HG03280 (cell line): ENCODE data around the gene PDIA6.
"Not testable (repeated sequence)": the region's sequence is repeated elsewhere in the genome, so short reads cannot be mapped to it uniquely, and the experiment has no call there.

Experiments used
- ATAC-seq: cut with Tn5 transposase; IDR thresholded peaks from one replicate; pipeline ENCODE4 v1.9.1; 2021; ENCODE audit warnings: mild to moderate bottlenecking, moderate library complexity; ENCODE audit not compliant: unreplicated experiment

The PDIA6 gene

DNA sequence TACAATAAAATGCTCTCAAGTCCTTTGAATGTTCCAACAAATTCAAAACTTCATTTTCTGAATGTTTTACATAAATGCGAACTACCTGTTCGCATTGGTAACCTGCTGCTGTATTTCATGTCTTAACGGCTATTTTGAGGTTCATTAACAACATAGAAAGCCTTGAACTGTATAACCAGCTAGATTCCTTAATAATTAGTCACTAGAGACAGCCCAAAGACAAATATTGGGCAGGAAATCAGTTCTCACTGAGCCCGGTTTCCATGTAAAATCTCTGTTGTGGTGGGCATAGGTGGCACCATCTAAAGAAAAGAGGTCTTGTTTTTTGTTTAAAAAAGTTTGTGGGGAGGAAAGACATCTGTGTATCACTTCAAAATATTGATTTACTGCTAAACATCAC lies 29.2 kb downstream of the PDIA6 start:
- no peak for ATAC-seq

- ATAC-seq = no peak
These were observed 30.8 kb downstream of the PDIA6 start for GRCh38 chr2:10781746-10782145.

DNA sequence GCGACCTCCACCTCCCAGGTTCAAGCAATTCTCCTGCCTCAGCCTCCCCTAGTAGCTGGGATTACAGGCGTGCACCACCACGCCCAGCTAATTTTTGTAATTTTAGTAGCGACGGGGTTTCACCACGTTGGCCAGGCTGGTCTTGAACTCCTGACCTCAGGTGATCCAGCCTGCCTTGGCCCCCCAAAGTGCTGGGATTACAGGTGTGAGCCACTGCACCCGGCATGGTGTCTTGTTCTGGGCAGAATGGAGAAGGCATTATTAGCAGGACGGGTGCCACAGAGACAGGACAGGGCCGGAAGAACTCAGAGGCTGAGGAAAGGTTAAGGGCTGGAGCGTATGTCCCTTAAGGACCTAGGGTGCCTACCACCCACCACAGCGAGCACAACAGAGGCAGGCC lies 31.8 kb downstream of the PDIA6 start:
- ATAC-seq = not testable (repeated sequence)

DNA sequence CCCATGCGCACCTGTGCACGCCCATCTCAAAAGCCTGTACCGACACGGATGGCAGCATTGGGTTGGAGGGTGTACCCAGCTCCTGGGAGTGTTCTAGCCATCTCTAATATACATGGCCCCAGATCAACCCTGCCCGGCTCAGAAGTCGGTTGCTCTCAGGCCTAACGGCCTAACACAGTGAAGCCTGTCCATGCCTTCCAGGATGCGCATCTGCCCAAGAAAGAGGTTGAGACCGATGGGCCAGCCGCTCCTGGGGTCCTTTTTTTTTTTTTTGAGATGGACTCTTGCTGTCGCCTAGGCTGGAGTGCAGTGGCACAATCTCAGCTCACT lies 32.1 kb downstream of the PDIA6 start:
- no peak for ATAC-seq

GRCh38 chr2:10779776-10780490 lies 32.7 kb downstream of the PDIA6 start:
- ATAC-seq = no peak

GRCh38 chr2:10778724-10779115 lies 33.9 kb downstream of the PDIA6 start:
- no peak for ATAC-seq

DNA sequence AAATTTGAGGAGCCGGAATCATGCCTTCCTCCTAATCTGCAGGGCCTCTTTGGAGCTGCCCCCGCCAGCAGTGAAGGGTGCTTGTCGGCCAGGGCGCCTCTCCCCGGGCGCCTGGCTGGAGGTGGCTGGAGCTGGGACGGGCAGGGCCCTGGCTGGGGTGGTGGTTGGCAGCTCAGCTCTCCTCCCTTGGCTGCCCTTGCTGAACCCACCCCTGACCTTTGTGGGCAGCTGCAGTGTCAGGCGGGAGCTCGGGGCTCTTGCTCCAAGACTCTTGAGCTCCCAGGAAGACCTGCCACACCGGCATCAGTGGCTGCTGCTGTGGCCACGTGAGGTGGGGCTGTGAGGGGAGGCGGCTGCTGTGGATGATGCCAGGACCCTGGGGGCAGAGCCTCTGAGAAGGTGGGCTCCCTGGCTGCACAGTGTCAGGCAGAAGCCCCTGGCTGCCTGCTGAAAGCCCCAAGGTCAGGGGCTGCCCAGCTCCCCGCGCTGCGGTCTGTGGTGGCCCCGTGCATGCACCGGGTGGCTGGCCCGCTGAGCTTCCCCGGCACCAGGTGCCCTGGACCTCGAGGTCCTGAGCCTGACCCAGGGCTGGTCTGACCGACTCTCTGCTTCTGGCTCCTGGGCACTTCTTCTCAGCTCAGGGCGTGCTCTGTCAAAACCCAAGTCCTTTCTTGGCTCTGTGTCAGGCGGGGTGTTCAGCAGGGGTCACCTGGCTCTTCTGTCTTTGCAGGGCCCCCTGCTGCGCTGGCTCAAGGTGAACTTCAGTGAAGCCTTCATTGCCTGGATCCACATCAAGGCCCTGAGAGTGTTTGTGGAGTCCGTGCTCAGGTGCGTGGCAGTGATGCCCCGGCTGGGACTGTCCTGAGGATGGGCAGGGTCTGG lies 34.5 kb downstream of the PDIA6 start:
- no peak for ATAC-seq

GRCh38 chr2:10777111-10777841 lies 35.3 kb downstream of the PDIA6 start:
- ATAC-seq = no peak

DNA sequence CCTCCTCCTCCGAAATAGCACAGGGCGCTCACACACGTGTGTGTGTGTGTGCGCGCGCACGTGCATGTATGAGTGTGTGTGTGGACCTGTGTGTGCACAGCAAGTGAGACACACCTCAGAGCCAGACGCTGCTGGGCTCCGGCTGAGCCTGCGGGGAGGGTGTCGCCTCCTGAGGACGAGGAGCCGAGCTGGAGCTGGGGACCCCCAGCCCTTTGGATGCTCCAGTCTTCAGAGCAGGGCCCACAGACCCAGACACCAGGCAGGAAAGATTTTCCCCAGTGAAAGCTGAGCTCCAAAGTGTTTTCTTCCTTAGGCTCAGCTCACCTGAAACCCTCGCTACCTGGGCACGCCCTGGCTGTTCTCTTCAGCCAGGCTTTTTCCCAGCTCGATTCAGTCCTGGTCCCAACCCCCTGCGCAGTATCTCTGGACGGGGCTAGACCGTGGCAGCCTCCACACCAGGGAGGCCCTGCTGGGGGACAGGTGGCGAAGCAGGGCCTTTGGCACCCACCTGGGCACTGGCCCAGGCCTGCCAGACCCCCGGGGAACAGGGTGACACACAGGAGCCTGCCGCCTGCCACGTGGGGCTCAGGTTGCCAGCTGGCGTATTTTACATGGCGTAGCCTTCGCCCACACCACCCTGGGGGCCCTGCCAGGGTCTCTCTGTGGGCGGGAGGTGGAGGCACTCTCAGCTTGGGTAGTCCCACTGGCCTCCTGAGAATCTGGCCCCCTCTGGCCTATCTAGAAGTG lies 36.2 kb downstream of the PDIA6 start:
- no peak for ATAC-seq

GRCh38 chr2:10775831-10776230 lies 36.8 kb downstream of the PDIA6 start:
- no peak for ATAC-seq

- ATAC-seq = no peak
These were observed 37.4 kb downstream of the PDIA6 start for GRCh38 chr2:10775021-10775780.

GRCh38 chr2:10774394-10774793 lies 38.2 kb downstream of the PDIA6 start:
- no peak for ATAC-seq

GRCh38 chr2:10773821-10774341 lies 38.7 kb downstream of the PDIA6 start:
- ATAC-seq = no peak

DNA sequence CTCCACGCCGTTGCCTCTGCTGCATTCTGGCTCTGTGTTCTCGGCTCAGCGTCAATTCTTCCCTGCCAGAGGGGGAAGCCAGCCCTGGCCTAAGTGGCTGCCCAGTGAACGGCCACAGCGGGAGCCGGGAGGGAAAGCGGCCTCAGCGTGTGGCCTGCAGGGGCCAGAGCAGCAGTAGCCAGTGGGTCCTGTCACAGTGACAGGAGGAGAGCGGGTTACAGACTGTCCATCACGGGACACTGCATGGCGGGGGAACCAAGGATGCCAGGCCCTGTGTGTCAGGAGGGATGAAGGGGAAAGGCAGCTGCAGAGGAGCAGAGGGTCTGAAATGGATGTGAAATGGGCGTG lies 39.7 kb downstream of the PDIA6 start:
- ATAC-seq = no peak

DNA sequence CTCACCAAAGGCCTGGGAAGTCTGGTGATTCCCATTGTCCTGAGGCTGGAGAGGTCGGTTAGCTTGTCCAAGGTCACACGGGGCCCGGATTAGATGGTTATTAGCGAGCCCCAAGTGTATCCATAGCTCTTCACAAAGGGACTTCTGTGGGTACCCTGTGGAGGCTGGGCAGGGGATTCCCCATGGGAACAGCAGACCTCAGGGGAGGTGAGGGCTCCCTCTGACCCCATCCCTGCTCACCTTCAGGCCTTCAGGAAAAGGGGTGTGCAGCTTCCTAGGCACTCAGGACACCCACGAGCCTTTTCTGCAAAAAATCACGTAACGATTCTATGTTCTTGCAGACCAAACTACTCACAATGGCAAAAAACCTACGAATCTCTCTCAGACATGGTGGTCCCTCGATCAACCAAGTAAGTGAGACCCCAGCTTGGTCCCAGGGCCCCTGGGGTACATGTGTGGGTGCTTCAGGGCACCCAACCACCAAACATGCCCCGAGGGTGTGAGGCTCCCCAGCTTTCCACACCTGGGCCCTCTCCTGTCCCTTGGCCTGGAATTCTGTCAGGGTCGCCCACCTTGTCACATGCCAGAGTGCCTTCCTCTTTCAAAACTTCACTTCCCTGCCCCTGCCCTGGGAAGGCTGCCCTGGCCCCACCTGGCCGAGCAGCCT lies 40.3 kb downstream of the PDIA6 start:
- no peak for ATAC-seq

GRCh38 chr2:10771786-10772185 lies 40.8 kb downstream of the PDIA6 start:
- ATAC-seq = no peak

- no peak for ATAC-seq
These were observed 41.4 kb downstream of the PDIA6 start for GRCh38 chr2:10770956-10771750.

DNA sequence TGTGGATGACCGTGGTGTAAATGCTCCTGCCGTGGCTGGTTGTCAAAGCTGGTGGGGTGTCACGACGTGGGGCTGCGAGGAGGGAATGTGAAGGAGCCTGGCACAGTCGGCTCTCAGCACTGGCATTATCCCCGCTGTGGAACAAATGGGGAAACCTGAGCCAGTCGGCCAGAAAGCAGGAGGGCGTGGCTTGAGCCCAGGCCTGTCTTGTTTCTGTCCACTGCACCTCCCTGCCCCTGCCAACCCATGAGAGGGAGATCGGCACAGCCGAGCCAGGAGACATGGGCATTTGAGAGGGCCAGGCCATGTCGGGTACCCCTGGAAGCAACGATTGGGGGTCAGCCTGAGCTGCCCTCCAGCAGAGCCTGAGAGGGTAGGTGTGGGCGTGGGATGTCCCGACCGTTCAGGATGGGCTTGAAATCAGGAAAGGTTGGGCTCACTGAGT lies 44.5 kb downstream of the PDIA6 start:
- ATAC-seq = no peak

- ATAC-seq = no peak
These were observed 46.7 kb downstream of the PDIA6 start for GRCh38 chr2:10765914-10766313.
